DMS 273 treated with DMSO at 0.1 percent for 48 hours (cell line): Measurements from ENCODE around the gene DDR2.
"Not testable (repeated sequence)": the region's sequence is repeated elsewhere in the genome, so short reads cannot be mapped to it uniquely, and the experiment has no call there.

Experiments
- DNase-seq: peaks from one replicate; lab custom pipeline; 2025; lab: John Stamatoyannopoulos, UW

Gene DDR2

DNA sequence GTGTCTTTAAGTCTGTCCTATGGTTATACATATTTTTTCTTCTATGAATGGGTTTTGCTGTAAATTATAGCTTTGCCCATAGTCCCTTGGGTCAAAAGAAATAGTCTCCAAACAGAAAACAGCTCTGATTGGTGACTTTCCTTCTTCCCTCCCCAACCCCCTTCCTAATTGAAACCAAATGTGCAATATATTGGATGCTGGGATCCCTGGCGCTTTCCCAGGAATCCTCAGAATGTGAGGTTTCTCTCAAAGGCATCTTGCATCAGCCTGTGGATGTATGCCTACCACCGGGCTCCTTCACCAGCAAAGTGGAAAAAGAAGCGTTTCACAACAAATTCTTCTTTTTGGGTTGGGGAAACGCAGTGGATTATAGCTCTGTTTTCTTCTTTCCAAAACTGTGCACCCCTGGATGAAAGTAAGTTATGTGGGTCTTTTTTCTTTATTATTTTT lies at the start of gene DDR2:
Gene DDR2, plus strand, starts transcription at position 248 of the 450 bp plus-strand sequence. CDS start 86,600 bp downstream, outside the sequence.
- peak; percentile 61 for DNase-seq

DNA sequence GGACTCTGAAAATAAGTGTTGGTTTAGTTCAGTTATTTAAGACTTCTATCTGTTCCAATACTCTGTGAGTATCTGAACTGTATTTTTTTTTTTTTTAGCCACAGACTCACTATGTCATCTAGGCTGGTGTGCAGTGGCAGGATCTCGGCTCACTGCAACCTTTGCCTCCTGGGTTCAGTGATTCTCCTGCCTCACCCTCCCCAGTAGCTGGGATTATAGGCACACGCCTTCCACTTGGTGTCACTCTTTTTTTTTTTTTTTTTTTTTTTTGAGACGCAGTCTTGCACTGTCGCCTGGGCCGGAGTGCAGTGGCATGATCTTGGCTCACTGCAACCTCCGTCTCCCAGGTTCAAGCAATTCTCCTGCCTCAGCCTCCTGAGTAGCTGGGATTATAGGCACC lies 49.4 kb upstream of the DDR2 start:
- DNase-seq = not testable (repeated sequence)

DNA sequence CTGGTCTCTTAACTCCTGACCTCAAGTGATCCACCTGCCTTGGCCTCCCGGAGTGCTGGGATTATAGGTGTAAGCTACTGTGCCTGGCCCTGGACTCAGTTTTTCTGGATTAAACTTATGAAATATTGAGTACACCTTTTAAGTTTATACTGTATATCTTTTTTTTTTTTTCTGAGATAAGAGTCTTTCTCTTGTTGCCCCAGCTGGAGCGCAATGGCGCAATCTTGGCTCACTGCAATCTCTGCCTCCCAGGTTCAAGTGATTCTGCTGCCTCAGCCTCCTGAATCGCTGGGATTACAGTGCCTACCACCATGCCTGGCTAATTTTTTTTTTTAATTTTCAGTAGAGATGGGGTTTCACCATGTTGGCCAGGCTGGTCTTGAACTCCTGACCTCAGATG lies 47.2 kb upstream of the DDR2 start:
- not testable (repeated sequence) for DNase-seq

DNA sequence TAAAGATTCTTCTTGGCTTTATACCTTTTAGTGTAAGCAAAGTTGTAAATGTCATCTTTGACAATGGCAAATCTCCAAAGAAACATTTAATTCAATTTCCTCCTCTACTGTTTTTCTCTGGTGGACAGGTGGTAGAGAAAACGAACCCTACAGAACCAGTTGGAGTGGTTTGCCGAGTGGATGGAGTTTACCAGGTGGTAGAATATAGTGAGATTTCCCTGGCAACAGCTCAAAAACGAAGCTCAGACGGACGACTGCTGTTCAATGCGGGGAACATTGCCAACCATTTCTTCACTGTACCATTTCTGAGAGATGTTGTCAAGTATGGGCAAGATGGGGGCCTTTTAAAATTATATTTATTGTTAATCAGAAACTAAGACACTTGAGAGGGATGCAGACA lies 44.9 kb upstream of the DDR2 start:
- DNase-seq = no peak

DNA sequence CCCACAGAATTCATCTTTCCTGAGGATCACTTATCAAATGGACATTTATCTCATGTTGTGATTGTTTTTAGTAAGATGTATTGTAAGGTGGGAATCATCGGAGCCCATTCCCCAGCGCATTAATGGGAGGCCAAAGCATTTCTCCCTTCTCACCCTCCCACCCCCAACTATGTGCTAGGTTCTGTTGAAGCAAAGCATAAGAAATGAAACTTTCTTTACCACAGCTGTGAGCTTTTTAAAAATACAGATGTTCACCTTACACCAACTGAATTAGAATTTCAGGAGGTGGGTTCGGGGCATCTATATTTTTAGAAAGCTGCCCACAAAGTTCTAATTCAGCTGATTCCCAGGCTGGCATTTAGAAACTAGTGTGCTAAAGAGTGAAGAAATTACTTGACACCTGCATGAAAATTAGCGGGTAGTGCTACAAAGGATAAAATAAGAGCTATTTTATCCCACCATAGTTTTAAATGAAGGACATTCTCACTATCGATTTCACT lies 44.5 kb upstream of the DDR2 start:
- no peak for DNase-seq

DNA sequence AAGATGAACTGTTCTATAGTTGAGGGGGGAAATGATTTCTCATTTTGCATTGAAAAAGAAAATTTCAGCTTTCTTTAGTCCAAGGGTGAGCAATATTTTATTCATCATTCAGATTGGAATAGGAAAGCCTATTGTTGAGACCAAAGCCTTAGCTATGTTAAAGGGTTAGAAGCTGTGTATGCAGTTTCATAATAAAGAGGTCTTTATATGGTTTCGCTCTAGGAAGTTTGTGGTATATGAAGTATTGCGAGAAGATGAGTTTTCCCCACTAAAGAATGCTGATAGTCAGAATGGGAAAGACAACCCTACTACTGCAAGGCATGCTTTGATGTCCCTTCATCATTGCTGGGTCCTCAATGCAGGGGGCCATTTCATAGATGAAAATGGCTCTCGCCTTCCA lies 42.2 kb upstream of the DDR2 start:
- no peak for DNase-seq

DNA sequence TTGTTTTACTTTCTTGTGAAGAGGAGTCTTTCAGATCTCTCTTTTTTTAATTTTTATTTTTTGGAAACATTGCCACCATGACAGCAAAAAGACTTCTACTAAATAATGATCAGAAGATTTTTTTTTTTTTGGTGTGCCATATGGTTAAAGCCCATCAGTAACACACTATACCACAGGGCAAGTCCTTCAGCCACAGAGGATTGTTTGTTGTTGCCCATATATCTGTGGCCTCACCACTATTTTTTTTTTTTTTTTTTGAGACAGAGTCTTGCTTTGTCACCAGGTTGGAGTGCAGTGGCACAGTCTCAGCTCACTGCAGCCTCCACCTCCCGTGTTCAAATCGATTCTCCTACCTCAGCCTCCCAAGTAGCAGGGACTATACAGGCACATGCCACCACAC lies 41.6 kb upstream of the DDR2 start:
- no peak for DNase-seq

DNA sequence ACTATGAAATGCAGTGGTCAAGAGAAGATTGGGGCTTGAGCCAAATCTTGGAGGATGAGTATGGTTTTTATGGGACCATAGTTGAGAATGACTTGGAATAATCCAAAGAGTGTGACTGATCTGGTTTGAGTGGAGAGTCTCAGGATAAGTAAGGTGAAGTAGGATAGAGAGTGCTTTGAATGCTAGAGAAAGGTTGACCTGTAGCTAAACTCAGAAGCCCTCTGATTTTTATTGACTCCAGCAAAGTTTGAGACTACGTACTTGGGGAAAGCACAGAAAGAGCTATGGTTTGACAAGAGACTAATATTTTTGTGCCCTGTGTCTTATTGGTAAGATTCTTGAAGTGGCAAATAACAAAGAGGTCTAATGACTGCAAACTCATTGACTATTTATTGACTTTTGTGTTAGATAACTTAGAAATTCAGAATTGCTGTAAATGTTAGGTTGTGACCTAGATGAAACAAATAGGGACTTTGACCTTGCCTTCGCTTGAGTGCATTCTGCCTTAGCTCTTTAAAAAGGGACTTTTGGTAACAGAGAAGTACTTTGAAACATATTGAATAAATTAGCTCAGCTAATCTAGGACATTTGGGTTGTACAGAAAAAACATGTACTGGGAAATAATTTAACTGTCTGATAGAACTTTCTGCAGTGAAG lies 35.6 kb upstream of the DDR2 start:
- DNase-seq = no peak

DNA sequence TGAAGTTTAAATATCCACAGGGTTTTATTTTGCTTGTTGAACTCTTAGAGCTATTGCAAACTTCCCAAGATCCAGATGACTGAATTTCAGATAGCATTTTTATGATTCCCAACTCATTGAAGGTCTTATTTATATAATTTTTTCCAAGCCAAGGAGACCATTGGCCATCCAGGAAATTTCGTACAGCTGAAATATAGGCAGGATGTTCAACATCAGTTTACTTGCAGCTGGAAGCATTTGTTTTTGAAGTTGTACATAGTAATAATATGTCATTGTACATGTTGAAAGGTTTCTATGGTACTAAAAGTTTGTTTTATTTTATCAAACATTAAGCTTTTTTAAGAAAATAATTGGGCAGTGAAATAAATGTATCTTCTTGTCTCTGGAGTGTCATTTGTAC lies 32.8 kb upstream of the DDR2 start:
- no peak for DNase-seq

DNA sequence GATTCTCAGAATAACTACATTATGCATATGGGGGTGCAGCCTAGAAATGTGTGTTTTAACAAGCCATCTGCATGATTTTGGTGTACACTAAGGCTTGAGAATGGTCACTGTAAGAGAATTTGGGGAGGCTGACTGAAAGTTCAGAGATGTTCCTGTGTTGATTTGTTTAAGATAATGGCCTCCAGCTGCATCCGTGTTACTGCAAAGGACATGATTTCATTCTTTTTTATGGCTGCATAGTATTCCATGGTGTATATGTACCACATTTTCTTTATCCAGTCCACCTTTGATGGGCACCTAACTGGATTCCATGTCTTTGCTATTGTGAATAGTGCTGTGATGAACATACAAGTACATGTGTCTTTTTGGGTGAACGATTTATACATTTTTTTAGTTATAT lies 29.1 kb upstream of the DDR2 start:
- not testable (repeated sequence) for DNase-seq

DNA sequence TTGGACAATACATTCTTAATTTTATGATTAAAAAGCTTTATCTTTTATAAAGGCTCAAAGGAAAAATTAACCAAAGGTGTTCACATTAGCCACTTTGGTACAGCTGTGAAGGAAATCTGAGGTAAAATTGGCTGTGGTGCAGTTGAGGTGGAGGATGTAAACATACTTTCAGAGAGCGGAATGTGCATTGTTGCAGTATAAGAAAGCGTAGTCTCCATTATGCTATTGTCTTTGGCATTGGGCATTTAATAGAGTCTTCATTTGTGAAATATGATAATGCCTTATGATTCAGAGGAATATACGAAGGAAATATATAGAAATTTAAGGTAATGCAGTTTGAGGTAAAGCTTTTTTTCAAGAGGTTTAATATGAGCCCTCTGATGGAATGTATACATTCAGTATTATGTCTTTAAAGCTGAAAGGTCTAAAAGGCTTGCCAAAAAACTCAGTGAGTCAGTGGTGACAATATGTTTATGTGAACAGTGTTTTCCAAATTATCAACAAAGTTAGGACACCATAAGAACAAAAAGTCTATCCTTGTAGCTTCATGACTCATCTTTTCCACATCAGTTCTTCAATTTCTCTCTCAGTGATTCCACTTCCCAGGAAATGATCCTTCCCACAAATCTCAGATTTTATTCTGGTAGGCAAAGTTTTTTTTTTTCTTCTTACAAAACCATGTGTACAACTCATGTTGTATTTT lies 26.9 kb upstream of the DDR2 start:
- DNase-seq = no peak

DNA sequence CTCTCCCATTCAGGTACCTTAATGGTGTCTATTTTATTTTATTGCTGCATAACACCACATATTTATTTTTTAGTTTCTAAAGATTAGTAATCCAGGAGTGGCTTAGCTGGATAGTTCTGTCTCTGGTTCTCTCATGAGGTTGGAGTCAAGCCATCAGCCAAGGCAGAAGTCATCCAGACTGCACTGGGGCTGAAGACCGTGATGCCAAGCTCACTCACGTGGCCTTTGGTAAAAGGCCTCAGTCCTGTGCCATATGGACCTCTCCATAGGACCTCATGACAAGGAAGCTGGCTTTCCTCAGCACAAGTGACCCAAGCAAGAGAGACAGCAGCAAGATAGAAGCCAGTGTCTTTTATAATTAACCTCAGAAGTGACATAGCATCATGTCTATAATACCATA lies 23.0 kb upstream of the DDR2 start:
- DNase-seq = no peak

DNA sequence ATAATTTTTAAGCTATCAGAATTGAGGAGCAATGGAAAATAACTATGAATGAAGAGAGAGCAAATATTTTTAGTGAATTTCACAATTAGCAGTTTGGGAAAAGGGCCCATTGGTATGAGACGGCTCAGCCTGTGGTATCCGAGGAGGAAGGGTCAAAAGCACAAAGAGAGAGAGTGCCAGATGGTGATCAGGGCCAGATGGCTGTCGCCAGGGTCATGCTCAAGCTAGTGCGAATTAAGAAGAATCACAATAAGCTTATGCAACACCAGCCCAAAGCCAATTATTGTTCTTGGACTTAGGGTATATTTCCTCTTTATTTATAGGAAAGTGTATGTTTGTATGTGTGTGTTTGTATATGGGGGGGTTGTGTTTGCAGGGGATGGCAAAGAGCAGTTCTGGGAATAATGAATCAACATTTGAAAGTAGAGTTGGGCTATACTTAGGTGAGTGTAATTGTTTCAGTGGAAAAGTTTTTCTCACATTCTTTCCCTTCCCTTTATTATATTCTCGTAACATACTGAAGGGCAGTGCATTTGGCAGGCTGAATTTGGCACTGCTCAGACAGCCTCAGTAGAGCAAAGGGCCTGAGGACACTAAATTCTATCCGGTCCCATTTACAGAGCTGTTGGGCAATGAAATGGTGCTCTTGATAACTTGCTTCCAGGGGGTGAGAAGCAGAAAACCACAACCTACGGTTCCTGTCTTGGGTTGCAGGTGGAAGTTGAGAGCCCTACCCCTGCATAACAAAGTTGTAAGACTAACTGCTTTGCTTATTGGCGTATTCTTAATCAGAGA lies 19.5 kb upstream of the DDR2 start:
- peak; percentile 68 for DNase-seq

DNA sequence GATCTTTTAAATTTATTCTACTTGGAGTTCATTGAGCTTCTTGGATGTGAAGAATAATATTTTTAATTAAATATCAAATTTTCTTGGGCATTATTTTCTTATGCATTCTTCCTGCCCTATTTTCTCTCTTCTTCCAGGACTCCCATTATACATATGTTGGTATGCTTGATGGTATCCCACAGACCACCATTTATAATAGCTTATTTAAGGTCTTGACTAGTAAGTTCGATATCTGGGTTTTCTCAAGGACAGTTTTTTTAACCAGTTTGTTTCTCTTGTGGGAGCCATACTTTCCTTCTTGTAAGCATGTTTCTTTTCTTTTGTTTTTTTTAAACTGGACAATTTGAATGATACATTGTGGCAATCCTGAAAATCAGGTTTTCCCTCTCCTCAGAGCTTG lies 15.4 kb upstream of the DDR2 start:
- DNase-seq = no peak

DNA sequence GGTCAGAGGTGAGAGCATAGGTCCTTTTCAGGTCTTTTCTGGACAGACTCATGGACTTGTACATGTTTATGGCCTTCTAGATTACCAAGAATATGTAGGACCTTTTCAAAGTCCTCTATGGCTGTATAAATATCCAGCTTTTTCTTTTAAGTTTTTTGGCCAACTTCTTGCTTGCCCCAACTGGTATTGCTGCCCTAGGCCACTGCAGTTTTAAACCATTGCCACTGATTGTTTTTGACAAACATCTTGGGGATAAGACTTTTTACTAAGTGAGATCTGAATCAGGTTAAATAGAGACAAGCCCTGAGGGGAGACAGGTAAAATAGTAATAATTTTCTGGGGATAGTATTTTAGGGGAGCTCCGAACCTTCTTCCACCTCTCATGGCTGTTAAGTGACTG lies 14.8 kb upstream of the DDR2 start:
- no peak for DNase-seq

DNA sequence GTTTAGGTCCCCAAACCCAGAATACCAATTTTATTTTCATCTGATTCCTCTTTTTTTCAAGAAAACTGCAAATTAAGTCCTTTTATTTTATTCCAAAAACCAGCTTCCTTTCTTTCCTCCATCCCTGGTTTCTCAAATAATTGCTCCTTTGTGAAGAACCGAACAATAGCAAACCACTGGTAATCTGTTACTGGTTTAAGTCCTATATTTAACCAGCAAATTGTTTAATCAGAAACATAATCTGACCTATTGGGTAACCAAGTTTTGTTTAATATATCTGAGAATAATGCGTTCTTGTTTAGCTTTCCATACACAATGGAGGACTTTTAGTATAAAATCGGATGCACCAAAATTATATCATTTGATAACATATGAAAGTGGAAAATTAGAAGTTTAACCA lies 13.2 kb upstream of the DDR2 start:
- no peak for DNase-seq

DNA sequence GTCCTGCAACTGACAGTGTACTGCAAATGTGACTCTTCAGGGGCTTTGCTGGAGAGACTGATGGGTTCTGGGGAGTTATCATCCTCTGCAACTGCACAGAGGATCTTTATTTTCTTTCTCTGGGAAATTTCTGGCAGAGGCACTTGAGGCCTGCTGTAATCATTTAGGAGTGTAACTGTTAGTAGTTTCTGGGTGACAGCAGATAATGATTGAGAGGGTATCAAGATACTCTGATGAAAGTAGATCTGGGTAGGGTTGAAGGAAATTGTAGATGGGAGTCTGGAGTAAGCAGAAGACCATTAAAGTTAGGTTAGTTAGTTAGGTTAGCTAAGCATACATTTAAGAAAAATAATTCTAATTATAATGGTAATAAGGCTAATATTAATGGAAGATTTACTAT lies 11.0 kb upstream of the DDR2 start:
- no peak for DNase-seq

DNA sequence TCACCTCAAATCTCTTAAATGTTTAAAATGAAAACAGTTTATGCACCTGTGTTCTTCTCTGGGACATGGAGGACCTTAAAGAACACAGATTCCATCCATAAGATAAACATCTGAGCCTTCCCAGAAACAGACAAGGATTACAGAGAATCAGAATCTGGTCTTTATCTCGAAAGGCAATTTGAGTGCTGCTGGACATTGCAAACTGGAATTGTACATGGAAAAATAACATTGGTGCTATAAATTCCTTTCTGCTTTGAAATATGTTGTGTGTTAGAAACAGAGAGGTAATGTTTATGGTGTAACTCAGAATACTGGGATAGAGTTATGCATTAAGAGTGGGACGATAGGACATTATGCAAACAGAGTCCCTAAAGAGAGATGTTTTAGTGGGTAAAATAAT lies 6.6 kb upstream of the DDR2 start:
- no peak for DNase-seq

DNA sequence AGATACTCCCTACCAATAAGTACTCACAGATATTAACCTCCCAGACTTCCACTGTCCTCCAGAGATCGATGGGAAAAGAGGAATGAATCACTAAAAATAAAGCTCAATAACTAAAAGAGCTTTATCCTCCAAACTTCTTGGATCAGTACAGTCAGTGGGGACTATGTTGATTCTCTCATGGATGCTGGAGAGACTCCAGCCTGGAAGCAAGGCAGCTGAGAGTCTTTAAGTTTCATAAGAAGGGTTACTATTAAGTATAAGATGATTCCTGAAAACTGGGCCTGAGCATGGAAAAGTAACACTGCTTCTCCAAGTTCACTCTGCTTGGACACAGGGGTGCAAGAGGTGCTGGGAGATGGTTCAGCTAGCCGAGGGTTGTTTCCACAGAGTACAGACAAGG lies 6.2 kb upstream of the DDR2 start:
- no peak for DNase-seq

DNA sequence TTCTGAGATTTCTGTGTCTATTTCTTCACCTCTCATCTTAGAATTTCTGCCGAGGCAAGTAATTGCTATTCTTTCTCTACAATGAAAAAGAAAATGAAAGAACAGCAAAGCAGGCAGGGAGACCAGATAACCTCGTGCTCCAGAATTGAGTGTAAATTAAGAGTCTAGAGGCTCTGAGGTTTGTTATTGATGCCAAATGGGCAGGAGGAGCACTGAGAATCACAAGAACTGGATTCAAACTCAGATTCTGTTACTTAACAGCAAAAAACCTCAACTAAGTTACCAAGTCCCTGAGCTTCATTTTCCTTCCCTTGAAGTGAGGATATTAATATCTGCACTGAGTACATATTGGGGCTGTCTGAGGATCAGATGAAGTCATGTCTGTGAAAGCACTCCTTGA lies 5.5 kb upstream of the DDR2 start:
- no peak for DNase-seq

DNA sequence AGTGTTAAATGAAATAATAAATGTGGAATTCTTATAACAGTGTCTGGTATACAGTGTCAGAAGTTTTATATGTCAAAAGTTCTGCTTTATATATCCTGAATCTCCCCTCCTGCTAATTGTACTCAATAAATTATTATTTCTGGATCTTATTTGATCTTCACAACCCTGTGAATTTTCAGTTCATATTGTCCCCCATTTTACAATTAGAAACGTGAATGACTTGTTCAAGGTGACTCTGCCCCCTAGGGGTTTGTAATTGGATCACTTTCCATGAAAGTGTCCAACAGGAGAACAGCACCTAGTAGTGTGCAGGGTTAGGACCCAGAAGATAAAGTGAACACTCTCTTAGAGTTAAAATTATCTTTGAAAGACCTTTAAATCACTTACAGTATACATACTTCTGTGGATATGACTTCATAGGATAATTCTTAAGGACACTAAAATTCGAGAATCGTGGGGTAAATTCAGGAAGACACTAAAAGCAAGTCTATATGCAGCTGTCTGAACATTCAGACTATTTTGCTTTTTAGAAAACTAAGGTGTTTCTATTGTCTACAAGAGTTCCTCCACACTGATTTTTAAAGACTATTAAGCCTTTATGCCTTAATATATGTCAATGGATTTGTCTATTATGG lies 4.5 kb upstream of the DDR2 start:
- no peak for DNase-seq

DNA sequence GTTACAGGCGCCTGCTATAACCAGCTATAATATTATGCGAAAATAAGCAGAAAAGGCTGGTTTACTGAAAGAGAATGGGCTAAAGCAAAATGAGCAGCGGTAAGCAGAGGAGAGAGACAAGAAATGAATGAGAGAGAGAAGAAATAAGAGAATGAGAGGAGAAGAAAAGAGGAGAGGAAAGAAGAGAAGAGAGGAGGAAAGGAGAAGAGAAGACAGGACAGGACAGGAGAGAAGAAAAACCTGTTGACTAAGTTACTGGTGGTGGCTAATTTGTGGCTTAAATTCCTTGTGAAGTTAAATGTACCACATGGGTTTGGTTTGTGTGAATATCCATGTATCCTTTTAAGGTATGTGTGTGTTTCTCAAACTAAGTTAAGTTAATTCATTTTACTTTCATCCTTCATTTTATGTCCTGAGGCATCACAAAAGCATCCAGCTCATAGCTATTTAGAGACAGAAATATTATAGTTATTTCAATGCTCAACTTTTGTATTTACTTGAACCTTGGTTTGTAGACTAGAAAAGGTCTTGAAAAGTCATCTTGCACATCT lies 3.1 kb upstream of the DDR2 start:
- DNase-seq = no peak
